Uterus (tissue), 4 donors: ENCODE data around the gene IFIT2. TPM values are rescaled to one million over a fixed set of nuclear protein-coding genes. Genes with fewer than 3 reads are reported as not detected.

ENCODE experiments used
- DNase-seq, 2 donors: peaks; one replicate each; pipeline ENCODE4 v3.0.0-alpha.2; 2019 to 2020
- H3K27ac ChIP-seq, 2 donors: fragments of 200-600 bp; sonication (generic); 1 replicate in 1 of 2; 2 replicates in 1 of 2; pipeline ENCODE4 v1.5.1; 2016 to 2018
- H3K27me3 ChIP-seq, 2 donors: fragments of 200-600 bp; sonication (generic); one replicate each; pipeline ENCODE4 v1.5.1; 2018 to 2019; ENCODE audit warnings: control low read depth in 1 of 2
- H3K36me3 ChIP-seq, 2 donors: fragments of 200-600 bp; sonication (generic); one replicate each; pipeline ENCODE4 v1.5.1; 2019; ENCODE audit warnings: control low read depth in 1 of 2
- H3K4me1 ChIP-seq, 2 donors: fragments of 200-600 bp; sonication (generic); one replicate each; pipeline ENCODE4 v1.5.1; 2018 to 2019; ENCODE audit warnings: control low read depth in 1 of 2
- H3K4me3 ChIP-seq, 2 donors: fragments of 200-600 bp; sonication (generic); 1 replicate in 1 of 2; 2 replicates in 1 of 2; pipeline ENCODE4 v1.5.1; 2018 to 2019; ENCODE audit warnings: mild to moderate bottlenecking in 1 of 2
- H3K9me3 ChIP-seq, 2 donors: fragments of 200-600 bp; sonication (generic); one replicate each; pipeline ENCODE4 v1.5.1; 2019; ENCODE audit warnings: control low read depth in 1 of 2
- POLR2A ChIP-seq, 2 donors: fragments of 450-650 bp; IDR thresholded peaks; one replicate each; pipeline ENCODE4 v1.6.1; 2016; ENCODE audit warnings: antibody characterized with exemption in 2 of 2, mild to moderate bottlenecking in 1 of 2, moderate library complexity in 1 of 2
- intact Hi-C: fragments of 100-400 bp; cut with DNase I; formaldehyde crosslinking; loops from one replicate; pipeline ENCODE4 v1.15.1; 2023; ENCODE audit warnings: low total_unique reads
- total RNA-seq, 4 donors: library from RNA; depleted of rRNA in 3 of 4; stranded (reverse); fragments of >200 nt in 3 of 4; gene quantifications; one replicate each; pipeline versions ENCODE4 v1.1.0 to v1.2.4, GENCODE V29; 2014 to 2023
- TF ChIP-seq, protein P1 (sequence below), 4 experiments: fragments of 200-600 bp in 2 of 4; fragments of 450-650 bp in 2 of 4; sonication (generic) in 2 of 4; IDR thresholded peaks; one replicate each; pipeline ENCODE4 v1.5.1; 2016 to 2019; ENCODE audit warnings: antibody characterized with exemption in 4 of 4, mild to moderate bottlenecking in 2 of 4, moderate library complexity in 1 of 4
- donor health status: DM: yes; HTN: yes; CAD: no.

Gene IFIT2
- total RNA-seq, 4 donors from 2014 or later = 1.5 to 17.7 (median 6.1) TPM

- no peaks in the 10 kb centered on the region for H3K4me1 ChIP-seq
- H3K27ac ChIP-seq = no peak overlapping the region
- H3K27me3 ChIP-seq = no peaks in the 10 kb centered on the region
- DNase-seq = no peak
- no peak overlapping the region for H3K4me3 ChIP-seq
- intact Hi-C loops = no loop called here
- no peaks in the 10 kb centered on the region for H3K36me3 ChIP-seq
- TF ChIP-seq POLR2A (IDR thresholded peaks at IDR 0.05) = no peak
- TF ChIP-seq, protein P1, sequence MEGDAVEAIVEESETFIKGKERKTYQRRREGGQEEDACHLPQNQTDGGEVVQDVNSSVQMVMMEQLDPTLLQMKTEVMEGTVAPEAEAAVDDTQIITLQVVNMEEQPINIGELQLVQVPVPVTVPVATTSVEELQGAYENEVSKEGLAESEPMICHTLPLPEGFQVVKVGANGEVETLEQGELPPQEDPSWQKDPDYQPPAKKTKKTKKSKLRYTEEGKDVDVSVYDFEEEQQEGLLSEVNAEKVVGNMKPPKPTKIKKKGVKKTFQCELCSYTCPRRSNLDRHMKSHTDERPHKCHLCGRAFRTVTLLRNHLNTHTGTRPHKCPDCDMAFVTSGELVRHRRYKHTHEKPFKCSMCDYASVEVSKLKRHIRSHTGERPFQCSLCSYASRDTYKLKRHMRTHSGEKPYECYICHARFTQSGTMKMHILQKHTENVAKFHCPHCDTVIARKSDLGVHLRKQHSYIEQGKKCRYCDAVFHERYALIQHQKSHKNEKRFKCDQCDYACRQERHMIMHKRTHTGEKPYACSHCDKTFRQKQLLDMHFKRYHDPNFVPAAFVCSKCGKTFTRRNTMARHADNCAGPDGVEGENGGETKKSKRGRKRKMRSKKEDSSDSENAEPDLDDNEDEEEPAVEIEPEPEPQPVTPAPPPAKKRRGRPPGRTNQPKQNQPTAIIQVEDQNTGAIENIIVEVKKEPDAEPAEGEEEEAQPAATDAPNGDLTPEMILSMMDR (IDR thresholded peaks at IDR 0.05) = no peak
- H3K9me3 ChIP-seq = no peaks in the 10 kb centered on the region
Measured at GRCh38 chr10:89306434-89307268, 4.8 kb downstream of the IFIT2 start.

DNA sequence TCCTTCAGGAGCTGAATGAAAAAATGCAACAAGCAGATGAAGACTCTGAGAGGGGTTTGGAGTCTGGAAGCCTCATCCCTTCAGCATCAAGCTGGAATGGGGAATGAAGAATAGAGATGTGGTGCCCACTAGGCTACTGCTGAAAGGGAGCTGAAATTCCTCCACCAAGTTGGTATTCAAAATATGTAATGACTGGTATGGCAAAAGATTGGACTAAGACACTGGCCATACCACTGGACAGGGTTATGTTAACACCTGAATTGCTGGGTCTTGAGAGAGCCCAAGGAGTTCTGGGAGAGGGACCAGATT is 5.4 kb downstream of the IFIT2 start:
- Histone ChIP-seq H3K4me1 (no peaks in the 10 kb centered on the region), H3K4me3 (no peak overlapping the region), H3K27ac (no peak overlapping the region), H3K36me3 (no peaks in the 10 kb centered on the region), H3K9me3 (no peaks in the 10 kb centered on the region), H3K27me3 (no peaks in the 10 kb centered on the region)
- no peak for DNase-seq
- no peak for TF ChIP-seq POLR2A (IDR thresholded peaks at IDR 0.05)
- TF ChIP-seq, protein P1 (IDR thresholded peaks at IDR 0.05) = no peak
- intact Hi-C loops = no loop called here

DNA sequence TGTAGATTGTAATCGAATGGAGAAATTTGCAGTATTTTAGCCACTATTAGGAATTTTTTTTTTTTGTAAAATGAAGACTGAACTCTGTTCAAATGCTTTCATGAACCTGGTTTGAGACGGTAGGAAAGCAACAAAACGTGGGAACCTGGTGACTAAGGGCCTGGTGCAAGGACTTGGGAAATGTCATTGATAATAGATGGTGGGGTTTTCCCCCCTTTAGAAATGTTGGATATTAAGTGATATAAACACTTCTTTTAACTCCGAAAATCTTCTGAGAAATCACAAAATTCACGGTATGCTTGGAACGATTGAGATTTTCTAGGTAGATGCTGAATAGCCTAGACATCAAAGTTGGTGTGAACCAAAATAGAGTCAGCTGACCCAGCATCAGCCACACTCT is 6.4 kb downstream of the IFIT2 start:
- H3K36me3 ChIP-seq = no peaks in the 10 kb centered on the region
- intact Hi-C loops = no loop called here
- TF ChIP-seq POLR2A (IDR thresholded peaks at IDR 0.05) = no peak
- TF ChIP-seq, protein P1 (IDR thresholded peaks at IDR 0.05) = no peak
- H3K9me3 ChIP-seq = no peaks in the 10 kb centered on the region
- H3K4me3 ChIP-seq = no peak overlapping the region
- DNase-seq = no peak
- H3K4me1 ChIP-seq = no peaks in the 10 kb centered on the region
- no peaks in the 10 kb centered on the region for H3K27me3 ChIP-seq
- H3K27ac ChIP-seq = no peak overlapping the region

DNA sequence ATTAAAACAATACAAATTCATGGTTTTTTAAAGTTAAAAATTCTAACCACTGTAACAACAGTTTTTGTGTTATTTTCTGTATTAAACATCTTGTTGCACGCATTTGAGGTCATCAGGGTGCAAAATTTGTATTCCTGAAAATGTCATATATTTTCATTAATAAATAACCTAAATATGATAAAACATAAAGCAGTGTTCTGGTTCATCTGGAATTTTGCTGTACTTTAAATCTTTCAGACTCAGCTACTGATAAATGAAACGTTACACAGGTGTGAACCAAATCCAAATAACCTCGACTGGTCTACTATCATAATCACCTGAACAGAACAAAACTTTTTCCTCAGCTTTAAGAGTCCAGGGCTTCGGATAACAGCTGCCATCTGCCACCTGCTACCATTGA is 6.9 kb downstream of the IFIT2 start:
- Histone ChIP-seq H3K27me3 (no peaks in the 10 kb centered on the region), H3K27ac (no peak overlapping the region), H3K4me3 (no peak overlapping the region), H3K9me3 (no peaks in the 10 kb centered on the region), H3K36me3 (no peaks in the 10 kb centered on the region), H3K4me1 (no peaks in the 10 kb centered on the region)
- intact Hi-C loops = no loop called here
- no peak for TF ChIP-seq POLR2A (IDR thresholded peaks at IDR 0.05)
- TF ChIP-seq, protein P1 (IDR thresholded peaks at IDR 0.05) = no peak
- DNase-seq = no peak

DNA sequence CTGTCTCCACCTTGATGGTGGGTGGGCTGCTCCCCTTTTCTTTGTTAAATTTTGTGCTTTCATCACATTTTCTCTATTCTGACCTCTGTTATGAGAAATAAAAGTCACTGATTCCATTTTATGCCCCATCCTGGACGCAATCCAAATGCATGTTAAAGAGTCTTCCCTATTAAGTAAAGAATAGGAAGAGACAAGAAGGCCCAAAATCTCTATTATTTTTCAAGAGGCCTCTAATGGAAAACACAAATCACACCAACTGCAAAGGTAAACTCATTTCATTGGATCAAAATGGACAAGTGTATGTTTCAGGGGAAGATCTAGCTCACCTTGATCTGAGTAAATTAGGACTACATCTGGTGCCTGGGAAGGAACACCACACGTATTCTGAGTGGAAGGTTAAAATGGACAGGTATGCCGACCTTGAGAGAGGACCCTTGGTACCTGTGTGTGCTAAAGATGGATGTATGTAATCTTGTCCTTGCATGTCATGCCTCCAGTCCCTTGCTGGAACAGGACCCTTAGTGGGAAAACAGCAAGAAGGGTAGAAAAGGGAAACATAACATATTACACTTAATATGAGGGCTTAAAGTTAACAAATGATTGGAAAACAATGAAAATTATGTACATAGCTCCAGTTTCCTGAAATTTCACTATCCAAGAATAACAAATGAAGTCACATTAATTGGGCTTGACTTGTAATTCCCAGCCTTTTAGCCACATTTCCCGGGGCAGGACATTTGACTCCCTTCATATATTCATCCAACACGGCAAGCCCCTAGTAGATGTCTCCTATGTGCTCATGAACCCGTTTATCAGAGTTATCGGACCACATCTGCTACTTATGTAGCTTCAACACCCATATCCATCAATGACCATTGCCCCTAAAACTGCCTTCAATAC is 7.6 kb downstream of the IFIT2 start:
- H3K27me3 ChIP-seq = no peaks in the 10 kb centered on the region
- DNase-seq = no peak
- TF ChIP-seq, protein P1 (IDR thresholded peaks at IDR 0.05) = no peak
- TF ChIP-seq POLR2A (IDR thresholded peaks at IDR 0.05) = no peak
- intact Hi-C loops = no loop called here
- H3K9me3 ChIP-seq = no peaks in the 10 kb centered on the region
- H3K4me1 ChIP-seq = no peaks in the 10 kb centered on the region
- no peaks in the 10 kb centered on the region for H3K36me3 ChIP-seq
- no peak overlapping the region for H3K27ac ChIP-seq
- H3K4me3 ChIP-seq = no peak overlapping the region
